GM18868 (cell line): ENCODE measurements around the gene KCNK3.

Experiments used
- ATAC-seq: cut with Tn5 transposase; IDR thresholded peaks from one replicate; pipeline ENCODE4 v1.9.1; 2021; ENCODE audit warnings: mild to moderate bottlenecking, moderate library complexity; ENCODE audit not compliant: unreplicated experiment

The KCNK3 gene

GRCh38 chr2:26711457-26712161 is 19.1 kb downstream of the KCNK3 start:
- no peak for ATAC-seq

- ATAC-seq, result no peak
Observed at GRCh38 chr2:26712486-26713465, 20.3 kb downstream of the KCNK3 start.

GRCh38 chr2:26715528-26716270 is 23.2 kb downstream of the KCNK3 start:
- no peak for ATAC-seq

GRCh38 chr2:26716340-26716739 is 23.8 kb downstream of the KCNK3 start:
- ATAC-seq, result no peak

DNA sequence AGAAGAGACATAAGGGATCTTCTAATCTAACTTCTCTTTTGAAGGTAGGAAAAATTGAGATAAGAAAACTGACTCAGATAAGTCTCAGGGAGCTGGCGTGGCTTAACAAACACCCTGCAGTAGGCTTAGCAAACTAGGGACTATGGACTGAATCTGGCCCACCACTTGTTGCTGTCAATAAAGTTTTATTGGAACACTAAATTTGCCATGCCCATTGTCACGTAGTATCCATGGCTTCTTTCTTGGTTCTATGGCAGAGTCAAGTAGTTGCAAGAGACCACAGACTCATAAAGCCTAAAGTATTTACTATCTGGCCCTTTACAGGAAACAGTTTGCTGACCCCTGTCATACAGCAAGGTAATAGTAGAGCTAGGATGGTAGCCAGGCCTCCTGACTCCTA is 24.2 kb downstream of the KCNK3 start:
- no peak for ATAC-seq

GRCh38 chr2:26717362-26717761 is 24.8 kb downstream of the KCNK3 start:
- ATAC-seq, result no peak

DNA sequence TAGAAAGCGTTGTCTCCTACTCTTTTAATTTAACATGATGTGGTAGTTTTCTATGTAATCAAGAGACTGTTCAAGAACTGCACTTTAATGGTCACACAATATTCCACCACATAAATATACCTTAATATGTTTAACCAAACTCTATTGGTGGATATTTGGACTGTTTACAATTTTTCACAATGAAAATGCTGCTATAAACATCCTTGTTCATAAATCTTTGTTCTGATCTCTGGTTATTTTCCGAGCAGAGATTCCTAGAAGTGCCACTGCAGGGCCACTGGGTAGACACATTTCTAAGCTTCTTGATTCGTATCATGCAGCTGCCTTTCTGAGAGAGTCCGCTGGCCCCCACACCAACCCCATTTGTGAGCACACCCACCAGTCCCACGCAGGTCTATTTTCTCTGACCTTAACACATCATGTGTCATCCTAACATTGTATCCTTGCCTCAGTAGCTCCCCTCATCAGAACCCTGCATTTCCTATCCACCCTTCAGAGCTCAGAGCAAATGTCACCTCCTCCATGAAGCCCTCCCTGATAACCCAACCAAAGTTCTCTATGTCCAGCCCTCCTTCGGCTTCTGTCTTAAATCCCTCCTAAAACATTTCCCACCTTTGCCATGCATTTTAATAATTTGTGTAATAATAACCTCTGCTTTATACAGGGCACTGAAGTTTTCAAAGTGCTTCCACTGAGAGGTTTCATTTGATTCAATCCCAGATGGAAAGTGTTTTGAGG is 26.6 kb downstream of the KCNK3 start:
- no peak for ATAC-seq

DNA sequence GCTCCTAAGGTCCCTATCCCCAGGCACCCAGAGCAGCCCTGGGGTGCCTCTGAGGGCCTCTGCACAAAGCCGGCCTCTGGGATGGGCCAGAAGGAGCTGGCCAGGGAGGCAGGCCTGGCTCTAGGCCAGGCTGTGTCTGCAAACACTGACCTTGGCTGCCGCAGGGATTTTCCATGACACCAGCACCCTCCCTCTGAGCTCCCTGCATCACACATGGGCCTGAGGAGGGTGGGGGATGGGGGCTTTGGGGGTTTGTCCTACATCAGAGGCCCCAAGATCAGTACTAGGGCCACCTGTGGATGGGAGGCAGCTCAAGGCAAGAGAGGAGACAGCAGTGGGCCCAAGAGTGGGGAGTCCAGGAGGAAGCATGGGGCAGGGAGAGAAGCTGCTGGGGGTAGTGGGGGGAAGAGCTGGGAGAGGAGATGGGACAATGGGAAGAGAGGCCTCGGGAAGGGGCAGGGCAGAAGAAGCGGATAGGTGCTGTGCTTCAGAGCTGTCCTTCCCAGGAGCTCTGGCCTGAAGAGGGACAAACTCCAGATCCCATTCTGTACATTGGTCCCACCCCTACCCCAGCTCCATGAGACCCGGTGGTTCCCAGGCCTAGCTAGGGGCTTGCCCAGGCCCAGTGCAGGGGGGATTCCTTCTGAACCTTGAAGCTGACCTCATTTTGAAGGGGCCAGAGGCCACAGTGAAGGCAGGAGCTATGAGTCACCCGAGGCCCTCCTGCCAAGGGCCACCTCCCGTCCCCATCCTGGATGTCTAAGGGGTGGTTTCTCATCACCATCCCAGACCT is 28.0 kb downstream of the KCNK3 start:
- no peak for ATAC-seq

DNA sequence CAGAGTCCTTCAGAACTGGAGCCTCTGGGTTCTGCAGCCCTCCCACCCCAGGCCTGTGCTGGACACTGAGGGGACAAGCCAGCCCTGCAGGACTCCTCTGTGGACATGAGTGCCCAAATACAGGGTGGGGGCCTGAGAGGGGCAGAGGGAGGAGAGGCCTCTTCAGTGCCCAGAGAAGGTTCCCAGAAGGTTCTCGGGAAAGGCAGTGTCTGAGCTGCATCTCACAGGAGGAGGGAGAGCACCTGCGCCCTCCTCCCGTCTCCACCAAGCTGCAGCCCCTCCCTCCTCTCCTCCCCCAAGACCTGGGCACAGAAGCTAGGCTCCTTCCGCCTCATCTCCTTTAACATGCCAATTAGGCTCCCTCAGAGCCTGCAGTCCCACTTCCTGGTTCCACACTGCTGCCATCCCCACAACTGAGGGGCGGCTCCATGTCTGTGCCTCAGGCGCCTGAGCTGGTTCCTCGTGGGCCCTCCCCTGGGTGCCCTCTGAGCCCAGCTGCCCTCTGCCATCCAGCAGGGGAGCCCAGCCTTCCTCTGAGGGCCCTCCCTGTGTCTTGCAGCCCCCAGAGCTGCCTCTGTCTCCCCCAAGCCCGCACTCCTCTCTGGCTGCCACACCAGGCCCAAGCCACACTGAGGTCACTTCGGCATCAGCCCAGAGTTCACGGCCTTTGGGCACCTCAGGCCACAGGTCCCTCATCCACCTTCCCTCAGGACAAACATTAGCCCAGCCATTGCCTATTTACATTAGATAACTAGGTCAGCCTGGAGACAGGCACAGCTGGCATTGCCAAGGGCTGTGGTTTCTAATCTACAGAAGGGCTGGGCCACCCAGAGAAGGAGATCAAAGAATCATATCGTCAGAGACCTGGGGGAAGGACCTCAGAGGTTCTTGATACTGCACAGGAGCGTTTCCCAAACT is 28.9 kb downstream of the KCNK3 start:
- ATAC-seq, result no peak

- ATAC-seq, result no peak
Observed at GRCh38 chr2:26722328-26722727, 29.8 kb downstream of the KCNK3 start.

- no peak for ATAC-seq
Observed at GRCh38 chr2:26722911-26723310, 30.4 kb downstream of the KCNK3 start.

DNA sequence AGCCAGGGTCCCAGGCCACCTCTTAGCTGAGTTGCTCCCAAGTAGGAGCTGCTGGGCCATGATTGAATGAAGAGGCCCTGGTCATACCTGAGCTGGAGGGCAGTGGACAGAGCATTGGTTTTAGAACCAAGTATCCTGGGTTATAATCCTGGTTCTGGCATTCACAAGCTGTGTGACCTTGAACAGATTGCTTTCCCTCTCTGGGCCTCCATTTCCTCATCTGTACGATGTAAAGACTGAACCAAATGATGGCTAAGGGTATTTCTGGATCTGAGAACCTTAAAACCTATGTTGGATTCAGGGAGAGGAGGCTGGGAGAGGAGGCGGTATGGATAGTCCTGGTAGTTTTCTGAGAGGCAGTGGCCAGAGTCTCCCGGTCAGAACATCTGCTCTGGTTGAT is 31.0 kb downstream of the KCNK3 start:
- no peak for ATAC-seq

DNA sequence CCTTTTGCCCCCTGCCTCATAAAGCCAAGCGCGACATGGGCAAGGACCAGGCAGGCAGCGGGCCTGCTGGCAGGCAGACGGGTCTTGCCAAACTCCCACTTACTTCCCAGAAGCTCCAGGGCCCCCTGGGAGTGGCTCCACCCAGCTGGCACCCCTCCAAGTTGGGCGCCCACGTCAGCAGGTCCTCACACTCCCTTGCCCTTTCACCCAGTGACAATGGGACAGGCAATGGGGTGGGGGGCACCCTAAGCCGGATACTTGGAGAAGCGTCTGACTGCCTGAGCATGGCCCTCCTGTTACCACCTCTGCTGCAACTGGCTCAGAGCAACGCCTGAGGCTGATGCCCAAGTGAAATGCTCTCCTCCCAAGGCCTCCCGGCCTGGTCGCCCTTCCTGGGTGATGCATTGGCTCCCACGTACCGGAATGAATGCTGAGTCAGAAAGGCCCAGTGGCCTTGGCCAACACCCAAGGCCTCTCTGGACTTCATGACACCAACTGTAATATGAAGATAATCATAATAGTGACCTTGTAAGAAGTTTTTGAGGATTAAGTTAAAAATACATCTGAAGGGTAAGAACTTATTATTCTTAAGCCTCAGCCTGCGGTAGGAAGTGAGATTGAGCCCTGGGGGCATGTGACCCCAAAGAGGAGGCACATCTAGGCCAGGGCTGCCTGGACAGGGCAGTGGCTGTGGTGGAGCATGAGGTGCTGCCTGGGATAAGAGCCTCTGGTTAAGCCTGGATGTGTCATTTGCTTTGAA is 31.6 kb downstream of the KCNK3 start:
- no peak for ATAC-seq

DNA sequence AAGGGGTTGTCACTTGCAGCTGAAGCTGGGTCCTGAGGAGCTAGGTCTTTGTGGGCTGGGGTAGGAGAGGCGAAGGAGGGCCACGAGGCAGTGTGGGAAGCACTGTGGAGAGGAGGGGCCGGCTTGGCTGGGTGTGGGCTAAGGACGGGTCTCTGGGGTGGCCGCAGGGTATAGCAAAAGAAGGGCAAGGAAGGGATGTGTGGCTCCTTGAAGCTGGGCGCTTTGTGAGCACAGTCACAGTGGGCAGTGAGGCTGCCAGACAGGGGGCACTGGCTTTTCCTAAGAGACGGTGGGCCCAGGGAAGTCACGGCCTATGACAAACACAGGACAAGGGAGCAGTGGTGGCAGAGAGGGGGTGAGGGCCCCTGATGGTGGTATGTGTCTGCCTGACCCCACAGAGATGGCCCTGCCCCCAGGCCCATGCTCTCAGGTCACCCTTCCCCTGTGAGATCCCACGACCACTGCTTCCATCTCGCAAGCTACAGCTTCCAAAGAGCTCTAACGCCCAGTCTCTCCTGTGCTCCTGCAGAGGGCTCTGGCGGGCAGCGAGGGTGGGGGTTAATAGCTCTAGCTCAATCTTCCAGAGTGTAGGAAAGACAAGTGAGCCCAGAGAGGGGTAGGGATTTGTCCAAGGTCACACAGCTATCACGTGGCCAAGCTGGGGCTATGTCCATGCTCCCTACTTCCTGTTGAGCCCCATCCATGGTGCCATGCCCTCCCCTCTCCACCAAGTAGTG is 32.4 kb downstream of the KCNK3 start:
- ATAC-seq, result no peak

DNA sequence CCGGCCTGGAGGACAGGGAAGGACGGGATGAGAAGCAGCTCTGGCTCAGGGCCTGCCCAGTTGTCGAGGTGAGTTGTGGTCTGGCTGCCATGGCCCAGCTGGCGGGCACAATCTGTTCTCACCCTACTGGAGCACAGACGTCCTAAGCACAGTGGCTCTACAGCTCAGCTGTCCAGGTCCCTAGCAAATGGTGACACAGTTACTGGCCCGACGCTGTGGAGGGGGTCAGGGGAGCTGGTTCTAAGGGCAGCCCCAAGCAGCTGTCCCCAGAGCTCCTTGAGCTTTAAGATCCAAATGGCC is 32.9 kb downstream of the KCNK3 start:
- ATAC-seq, result no peak

- no peak for ATAC-seq
Observed at GRCh38 chr2:26726228-26726627, 33.7 kb downstream of the KCNK3 start.

DNA sequence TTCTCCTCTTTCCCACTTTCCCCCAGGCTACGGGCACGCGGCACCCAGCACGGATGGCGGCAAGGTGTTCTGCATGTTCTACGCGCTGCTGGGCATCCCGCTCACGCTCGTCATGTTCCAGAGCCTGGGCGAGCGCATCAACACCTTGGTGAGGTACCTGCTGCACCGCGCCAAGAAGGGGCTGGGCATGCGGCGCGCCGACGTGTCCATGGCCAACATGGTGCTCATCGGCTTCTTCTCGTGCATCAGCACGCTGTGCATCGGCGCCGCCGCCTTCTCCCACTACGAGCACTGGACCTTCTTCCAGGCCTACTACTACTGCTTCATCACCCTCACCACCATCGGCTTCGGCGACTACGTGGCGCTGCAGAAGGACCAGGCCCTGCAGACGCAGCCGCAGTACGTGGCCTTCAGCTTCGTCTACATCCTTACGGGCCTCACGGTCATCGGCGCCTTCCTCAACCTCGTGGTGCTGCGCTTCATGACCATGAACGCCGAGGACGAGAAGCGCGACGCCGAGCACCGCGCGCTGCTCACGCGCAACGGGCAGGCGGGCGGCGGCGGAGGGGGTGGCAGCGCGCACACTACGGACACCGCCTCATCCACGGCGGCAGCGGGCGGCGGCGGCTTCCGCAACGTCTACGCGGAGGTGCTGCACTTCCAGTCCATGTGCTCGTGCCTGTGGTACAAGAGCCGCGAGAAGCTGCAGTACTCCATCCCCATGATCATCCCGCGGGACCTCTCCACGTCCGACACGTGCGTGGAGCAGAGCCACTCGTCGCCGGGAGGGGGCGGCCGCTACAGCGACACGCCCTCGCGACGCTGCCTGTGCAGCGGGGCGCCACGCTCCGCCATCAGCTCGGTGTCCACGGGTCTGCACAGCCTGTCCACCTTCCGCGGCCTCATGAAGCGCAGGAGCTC is 35.4 kb downstream of the KCNK3 start:
- ATAC-seq, result no peak
